PC-3 (cell line): ENCODE results near the gene UNC50.

Source experiments
- CTCF ChIP-seq: fragments of 300-600 bp; sonication (generic); conservative IDR thresholded peaks from 2 replicates; pipeline ENCODE4 v1.5.1; 2017; ENCODE audit warnings: antibody characterized with exemption, low read depth, mild to moderate bottlenecking, low read length
- EZH2 ChIP-seq: fragments of 300-600 bp; sonication (generic); IDR thresholded peaks from one replicate; pipeline ENCODE4 v1.6.1; 2017; ENCODE audit warnings: antibody characterized with exemption, mild to moderate bottlenecking, low read length; ENCODE audit not compliant: unreplicated experiment
- EZH2phosphoT487 ChIP-seq: fragments of 300-600 bp; sonication (generic); IDR thresholded peaks from 2 replicates; pipeline ENCODE4 v1.6.1; 2018; ENCODE audit warnings: mild to moderate bottlenecking, antibody characterized with exemption, low read length, borderline replicate concordance

DNA sequence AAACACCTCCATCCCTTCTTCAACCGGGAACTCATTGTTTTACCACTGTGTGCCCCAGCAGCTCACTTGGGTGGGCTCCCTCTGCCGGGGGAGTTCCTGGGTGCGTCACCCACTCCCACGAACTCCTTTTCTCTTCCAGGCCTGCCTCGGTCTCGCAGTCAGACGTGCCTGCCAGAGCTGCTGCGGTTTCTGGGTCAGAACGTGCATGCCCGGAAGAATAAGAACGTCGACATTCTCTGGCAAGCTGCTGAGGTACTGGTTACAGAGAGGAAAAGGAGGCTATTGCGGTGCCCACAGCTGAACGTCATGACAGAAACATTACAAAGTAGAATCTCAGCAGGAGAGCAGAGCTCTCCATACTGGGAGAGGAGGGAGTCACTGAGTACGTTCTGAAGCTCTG lies 35.7 kb upstream of the UNC50 start:
- TF ChIP-seq CTCF, result no peak
- TF ChIP-seq EZH2phosphoT487, result no peak
- no peak for TF ChIP-seq EZH2
